OCI-LY7 (cell line): ENCODE data around the gene CD247.

Source experiments
- CTCF ChIP-seq: fragments of 200-600 bp; sonication (generic); conservative IDR thresholded peaks from 2 replicates; pipeline ENCODE4 v1.5.1; 2014; ENCODE audit warnings: mild to moderate bottlenecking, antibody characterized with exemption, low read length, moderate library complexity, mixed read lengths
- EZH2phosphoT487 ChIP-seq: fragments of 200-600 bp; sonication (generic); IDR thresholded peaks from 2 replicates; pipeline ENCODE4 v1.6.1; 2018; ENCODE audit warnings: low read depth, borderline replicate concordance, mild to moderate bottlenecking, mixed run types, antibody characterized with exemption, low read length, moderate library complexity, mixed read lengths

- TF ChIP-seq EZH2phosphoT487 (no peak), CTCF (no peak)
Observed at GRCh38 chr1:167412072-167412471, 106.3 kb downstream of the CD247 start.
